Skeletal muscle tissue (tissue), 4 donors: ENCODE results near the gene LRRC73. TPM values are rescaled to one million over a fixed set of nuclear protein-coding genes. Genes with fewer than 3 reads are reported as not detected.
"Not testable (repeated sequence)": the region's sequence is repeated elsewhere in the genome, so short reads cannot be mapped to it uniquely, and the experiment has no call there.

Experiments
- H3K27ac ChIP-seq: one replicate; pipeline ENCODE4 v1.7.0; 2013; ENCODE audit warnings: mild to moderate bottlenecking, low read depth, low read length, inconsistent platforms
- H3K27me3 ChIP-seq, 3 donors: one replicate each; pipeline ENCODE4 v1.7.0; 2013; ENCODE audit warnings: low read length in 3 of 3; ENCODE audit not compliant: control insufficient read depth in 3 of 3, insufficient read depth in 3 of 3
- H3K36me3 ChIP-seq, 3 donors: one replicate each; pipeline ENCODE4 v1.7.0; 2013; ENCODE audit warnings: low read length in 3 of 3; ENCODE audit not compliant: control insufficient read depth in 3 of 3, insufficient read depth in 3 of 3
- H3K4me1 ChIP-seq, 3 donors: one replicate each; pipeline ENCODE4 v1.7.0; 2013; ENCODE audit warnings: low read length in 3 of 3, mild to moderate bottlenecking in 3 of 3; ENCODE audit not compliant: control insufficient read depth in 3 of 3, insufficient read depth in 3 of 3
- H3K4me3 ChIP-seq, 3 donors: one replicate each; pipeline ENCODE4 v1.7.0; 2013; ENCODE audit warnings: low read length in 3 of 3
- H3K9ac ChIP-seq, 3 donors: one replicate each; pipeline ENCODE4 v1.7.0; 2013; ENCODE audit warnings: low read length in 3 of 3, mild to moderate bottlenecking in 3 of 3, moderate library complexity in 2 of 3, low read depth in 1 of 3
- H3K9me3 ChIP-seq, 3 donors: one replicate each; pipeline ENCODE4 v1.7.0; 2013; ENCODE audit warnings: low read length in 3 of 3; ENCODE audit not compliant: control insufficient read depth in 3 of 3
- total RNA-seq: library from RNA; depleted of rRNA; stranded (reverse); fragments of >200 nt; gene quantifications from one replicate; pipeline ENCODE4 v1.2.3, GENCODE V29; 2014
- donor health status: Osteomylitis.

The LRRC73 gene
- total RNA-seq, 1 donor from 2014 or later: 0.52 TPM

DNA sequence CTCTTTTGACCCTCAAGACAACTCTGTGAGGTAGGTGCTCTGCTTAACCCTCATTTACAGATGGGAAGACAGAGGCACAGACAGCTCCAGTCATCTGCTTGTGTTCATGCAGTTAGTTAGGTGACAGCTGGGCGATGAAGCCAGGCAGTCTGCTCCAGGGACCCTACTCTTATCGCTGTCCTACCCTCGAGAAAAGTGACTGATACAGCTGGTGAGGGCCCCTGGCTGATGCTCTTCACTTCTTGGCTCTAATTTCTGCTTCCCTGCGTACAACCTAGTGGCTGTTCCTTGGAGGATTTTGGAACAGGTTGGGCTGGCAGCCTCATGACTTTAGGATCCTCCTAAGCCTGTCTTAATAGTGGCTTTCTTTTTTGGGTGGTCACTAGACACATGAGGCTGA is 41.9 kb downstream of the LRRC73 start:
- H3K27me3 ChIP-seq: peaks cover 0 to 12% (median 6%) of the 10 kb centered on the region in 3 donors
- H3K36me3 ChIP-seq: no peaks in the 10 kb centered on the region
- no peaks in the 10 kb centered on the region for H3K4me1 ChIP-seq
- no peak overlapping the region for H3K27ac ChIP-seq
- H3K9ac ChIP-seq: no peak overlapping the region
- no peaks in the 10 kb centered on the region for H3K9me3 ChIP-seq
- H3K4me3 ChIP-seq: no peak overlapping the region

- Histone ChIP-seq H3K4me3 (no peak overlapping the region), H3K27ac (no peak overlapping the region), H3K9me3 (no peaks in the 10 kb centered on the region), H3K27me3 (peaks cover 0 to 13% (median 8%) of the 10 kb centered on the region in 3 donors), H3K4me1 (no peaks in the 10 kb centered on the region), H3K36me3 (no peaks in the 10 kb centered on the region), H3K9ac (no peak overlapping the region)
Measured at GRCh38 chr6:43467752-43468151, 42.4 kb downstream of the LRRC73 start.

DNA sequence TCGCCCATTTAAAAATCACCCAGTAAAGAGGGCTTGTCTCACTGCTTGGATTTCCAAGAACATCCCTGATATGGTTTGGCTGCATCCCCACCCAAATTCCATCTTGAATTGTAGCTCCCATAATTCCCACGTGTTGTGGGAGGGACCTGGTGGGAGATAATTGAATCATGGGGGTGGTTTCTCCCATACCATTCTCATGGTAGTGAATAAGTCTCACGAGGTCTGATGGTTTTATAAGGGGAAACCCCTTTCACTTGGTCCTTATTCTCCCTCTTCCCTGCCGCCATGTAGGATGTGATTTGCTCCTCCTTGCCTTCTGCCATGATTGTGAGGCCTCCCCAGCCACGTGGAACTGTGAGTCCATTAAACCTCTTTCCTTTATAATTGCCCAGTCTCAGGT is 42.9 kb downstream of the LRRC73 start:
- H3K27ac ChIP-seq, H3K36me3 ChIP-seq, H3K4me3 ChIP-seq, H3K9ac ChIP-seq, H3K4me1 ChIP-seq, H3K9me3 ChIP-seq: not testable (repeated sequence)
- peaks cover 5 to 16% (median 8%) of the 10 kb centered on the region in 3 donors for H3K27me3 ChIP-seq

GRCh38 chr6:43465948-43466347 is 44.2 kb downstream of the LRRC73 start:
- H3K27ac ChIP-seq: no peak overlapping the region
- no peaks in the 10 kb centered on the region for H3K4me1 ChIP-seq
- H3K27me3 ChIP-seq: peaks cover 8 to 16% (median 12%) of the 10 kb centered on the region in 3 donors
- H3K4me3 ChIP-seq: no peak overlapping the region
- no peaks in the 10 kb centered on the region for H3K36me3 ChIP-seq
- H3K9ac ChIP-seq: no peak overlapping the region
- no peaks in the 10 kb centered on the region for H3K9me3 ChIP-seq

DNA sequence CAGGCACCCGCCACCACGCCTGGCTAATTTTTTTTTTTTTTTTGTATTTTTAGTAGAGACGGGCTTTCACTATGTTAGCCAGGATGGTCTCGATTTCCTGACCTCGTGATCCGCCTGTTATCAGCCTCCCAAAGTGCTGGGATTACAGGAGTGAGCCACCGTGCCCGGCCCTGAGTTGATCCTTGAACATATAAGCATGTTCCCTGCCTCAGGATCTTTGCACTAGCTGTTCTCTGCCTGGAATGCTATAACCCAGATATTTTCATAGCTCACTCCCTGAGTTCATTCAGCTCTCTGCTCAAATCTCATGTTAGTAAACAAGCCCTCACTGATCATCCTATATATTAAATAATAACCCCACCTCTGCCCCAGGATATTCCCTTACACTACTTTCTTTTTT is 45.8 kb downstream of the LRRC73 start:
- Histone ChIP-seq H3K9ac (no peak overlapping the region), H3K4me1 (no peaks in the 10 kb centered on the region), H3K27me3 (peaks cover 11 to 21% (median 12%) of the 10 kb centered on the region in 3 donors), H3K4me3 (no peak overlapping the region), H3K9me3 (no peaks in the 10 kb centered on the region), H3K36me3 (no peaks in the 10 kb centered on the region), H3K27ac (no peak overlapping the region)

DNA sequence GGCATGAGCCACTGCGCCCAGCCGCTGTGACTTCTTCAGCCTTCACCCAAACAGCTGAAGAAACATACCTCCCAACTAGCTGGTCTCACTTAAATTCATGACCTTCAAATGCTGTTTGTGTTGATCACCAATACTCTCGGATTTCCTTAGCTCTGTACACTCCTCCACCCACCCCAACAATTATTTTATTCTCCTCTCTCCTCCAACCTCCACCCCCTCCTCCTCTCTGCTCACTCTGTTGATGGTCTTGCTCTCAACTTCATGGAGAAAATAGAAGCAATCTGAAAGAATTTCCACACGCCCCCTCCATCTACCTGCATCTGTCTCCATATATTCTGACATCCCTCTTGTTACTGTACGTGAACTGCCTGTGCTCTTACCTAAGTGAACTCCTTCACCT is 48.2 kb downstream of the LRRC73 start:
- Histone ChIP-seq H3K36me3 (no peaks in the 10 kb centered on the region), H3K27me3 (peaks cover 14 to 15% (median 15%) of the 10 kb centered on the region in 3 donors), H3K4me1 (no peaks in the 10 kb centered on the region), H3K9ac (no peak overlapping the region), H3K4me3 (no peak overlapping the region), H3K9me3 (no peaks in the 10 kb centered on the region), H3K27ac (no peak overlapping the region)

- Histone ChIP-seq H3K27ac (no peak overlapping the region), H3K9me3 (no peaks in the 10 kb centered on the region), H3K27me3 (peaks cover 24 to 27% (median 26%) of the 10 kb centered on the region in 3 donors), H3K9ac (no peak overlapping the region), H3K4me1 (peaks cover 3 to 4% (median 4%) of the 10 kb centered on the region in 3 donors), H3K36me3 (no peaks in the 10 kb centered on the region), H3K4me3 (no peak overlapping the region)
Measured at GRCh38 chr6:43460032-43460431, 50.1 kb downstream of the LRRC73 start.

- Histone ChIP-seq H3K27me3 (peaks cover 26 to 31% (median 29%) of the 10 kb centered on the region in 3 donors), H3K9ac (no peak overlapping the region), H3K9me3 (no peaks in the 10 kb centered on the region), H3K4me3 (no peak overlapping the region), H3K27ac (no peak overlapping the region), H3K36me3 (no peaks in the 10 kb centered on the region), H3K4me1 (peaks cover 3 to 6% (median 4%) of the 10 kb centered on the region in 3 donors)
Measured at GRCh38 chr6:43459535-43459934, 50.6 kb downstream of the LRRC73 start.

- peaks cover 22 to 36% (median 29%) of the 10 kb centered on the region in 3 donors for H3K27me3 ChIP-seq
- H3K4me1 ChIP-seq, H3K27ac ChIP-seq: not testable (repeated sequence)
Measured at GRCh38 chr6:43458154-43458553, 52.0 kb downstream of the LRRC73 start.

DNA sequence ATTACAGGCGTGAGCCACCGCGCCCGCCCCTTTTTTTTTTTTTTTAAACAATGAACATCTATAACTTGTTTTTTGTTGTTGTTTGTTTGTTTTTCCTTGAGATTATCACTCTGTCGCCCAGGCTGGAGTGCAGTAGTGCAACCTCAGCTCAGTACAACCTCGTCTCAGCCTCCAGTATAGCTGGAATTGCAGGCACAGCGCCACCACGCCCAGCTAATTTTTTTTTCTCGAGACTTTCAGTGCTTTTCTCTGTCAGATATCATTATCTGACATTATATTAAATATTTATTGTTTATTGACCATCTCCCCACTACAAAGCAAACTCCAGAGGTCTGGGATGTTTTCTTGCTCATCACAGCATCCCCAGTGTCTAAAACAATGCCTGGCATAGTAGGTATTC is 52.5 kb downstream of the LRRC73 start:
- Histone ChIP-seq H3K36me3 (peaks cover 0 to 6% (median 5%) of the 10 kb centered on the region in 3 donors), H3K4me3 (no peak overlapping the region), H3K4me1 (peaks cover 6 to 9% (median 7%) of the 10 kb centered on the region in 3 donors), H3K27ac (no peak overlapping the region), H3K27me3 (peaks cover 21 to 35% (median 27%) of the 10 kb centered on the region in 3 donors), H3K9me3 (no peaks in the 10 kb centered on the region), H3K9ac (no peak overlapping the region)

More at GRCh38 chr6:43458154-43458553, 52.0 kb downstream of the LRRC73 start:
- H3K9ac ChIP-seq, H3K36me3 ChIP-seq, H3K4me3 ChIP-seq, H3K9me3 ChIP-seq: not testable (repeated sequence)
